Neural crest cell (in vitro differentiated cells): Measurements from ENCODE around the gene BCR. TPM values are rescaled to one million over a fixed set of nuclear protein-coding genes. Genes with fewer than 3 reads are reported as not detected.

Experiments
- DNase-seq: peaks from one replicate; pipeline ENCODE4 v3.0.0; 2021; ENCODE audit warnings: low read depth, mixed read lengths, low spot score
- H3K27ac Mint-ChIP-seq: one replicate; pipeline ENCODE4 v1.8.0; 2021; ENCODE audit warnings: mild to moderate bottlenecking, mixed read lengths; ENCODE audit not compliant: unreplicated experiment
- H3K27me3 Mint-ChIP-seq: 2 replicates; pipeline ENCODE4 v1.8.0; 2021; ENCODE audit warnings: low read depth, mild to moderate bottlenecking, mixed read lengths
- H3K36me3 Mint-ChIP-seq: 2 replicates; pipeline ENCODE4 v1.8.0; 2021; ENCODE audit warnings: low read depth, mild to moderate bottlenecking, mixed read lengths
- H3K4me1 Mint-ChIP-seq: 2 replicates; pipeline ENCODE4 v1.8.0; 2021; ENCODE audit warnings: mixed read lengths
- H3K4me3 Mint-ChIP-seq: one replicate; pipeline ENCODE4 v1.8.0; 2021; ENCODE audit warnings: mild to moderate bottlenecking, mixed read lengths
- H3K9me3 Mint-ChIP-seq: 2 replicates; pipeline ENCODE4 v1.8.0; 2021; ENCODE audit warnings: mixed read lengths
- total RNA-seq: library from RNA; stranded (reverse); gene quantifications from 2 replicates; pipeline ENCODE4 v1.2.1, GENCODE V29; 2021
- TF ChIP-seq, protein P1 (sequence below): fragments of 200-600 bp; sonication (generic); conservative IDR thresholded peaks from 2 replicates; pipeline ENCODE4 v1.5.0; 2021; ENCODE audit warnings: antibody characterized with exemption, mild to moderate bottlenecking

BCR gene
- total RNA-seq, 1 donor from 2014 or later = 54.2 TPM

DNA sequence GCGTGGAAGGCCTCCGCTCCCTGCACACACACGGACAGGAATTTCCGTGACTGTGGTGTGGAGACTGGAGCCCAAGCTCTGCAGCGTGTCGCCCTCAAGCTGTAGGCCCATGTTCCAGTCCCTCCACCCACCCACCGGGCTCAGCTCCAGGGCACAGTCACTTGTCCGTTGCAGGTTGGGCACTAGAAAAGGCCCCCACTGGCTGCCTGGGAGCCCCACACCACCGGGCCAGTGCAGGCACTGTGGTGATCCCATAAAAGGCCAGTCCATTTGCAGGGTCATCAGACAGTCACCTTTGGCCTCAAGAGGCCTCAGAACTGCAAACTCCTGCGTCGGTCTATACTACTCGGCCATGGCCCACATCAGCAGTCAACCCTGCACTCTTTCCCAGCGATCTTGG lies 18.7 kb upstream of the BCR start:
- TF ChIP-seq, protein P1, sequence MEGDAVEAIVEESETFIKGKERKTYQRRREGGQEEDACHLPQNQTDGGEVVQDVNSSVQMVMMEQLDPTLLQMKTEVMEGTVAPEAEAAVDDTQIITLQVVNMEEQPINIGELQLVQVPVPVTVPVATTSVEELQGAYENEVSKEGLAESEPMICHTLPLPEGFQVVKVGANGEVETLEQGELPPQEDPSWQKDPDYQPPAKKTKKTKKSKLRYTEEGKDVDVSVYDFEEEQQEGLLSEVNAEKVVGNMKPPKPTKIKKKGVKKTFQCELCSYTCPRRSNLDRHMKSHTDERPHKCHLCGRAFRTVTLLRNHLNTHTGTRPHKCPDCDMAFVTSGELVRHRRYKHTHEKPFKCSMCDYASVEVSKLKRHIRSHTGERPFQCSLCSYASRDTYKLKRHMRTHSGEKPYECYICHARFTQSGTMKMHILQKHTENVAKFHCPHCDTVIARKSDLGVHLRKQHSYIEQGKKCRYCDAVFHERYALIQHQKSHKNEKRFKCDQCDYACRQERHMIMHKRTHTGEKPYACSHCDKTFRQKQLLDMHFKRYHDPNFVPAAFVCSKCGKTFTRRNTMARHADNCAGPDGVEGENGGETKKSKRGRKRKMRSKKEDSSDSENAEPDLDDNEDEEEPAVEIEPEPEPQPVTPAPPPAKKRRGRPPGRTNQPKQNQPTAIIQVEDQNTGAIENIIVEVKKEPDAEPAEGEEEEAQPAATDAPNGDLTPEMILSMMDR = no peak
- no peak for DNase-seq
- no peaks in the 10 kb centered on the region for H3K27me3 Mint-ChIP-seq
- H3K36me3 Mint-ChIP-seq = no peaks in the 10 kb centered on the region
- H3K9me3 Mint-ChIP-seq = no peaks in the 10 kb centered on the region
- H3K4me3 Mint-ChIP-seq = no peak overlapping the region
- peaks cover 3% of the 10 kb centered on the region for H3K4me1 Mint-ChIP-seq
- H3K27ac Mint-ChIP-seq = no peak overlapping the region

DNA sequence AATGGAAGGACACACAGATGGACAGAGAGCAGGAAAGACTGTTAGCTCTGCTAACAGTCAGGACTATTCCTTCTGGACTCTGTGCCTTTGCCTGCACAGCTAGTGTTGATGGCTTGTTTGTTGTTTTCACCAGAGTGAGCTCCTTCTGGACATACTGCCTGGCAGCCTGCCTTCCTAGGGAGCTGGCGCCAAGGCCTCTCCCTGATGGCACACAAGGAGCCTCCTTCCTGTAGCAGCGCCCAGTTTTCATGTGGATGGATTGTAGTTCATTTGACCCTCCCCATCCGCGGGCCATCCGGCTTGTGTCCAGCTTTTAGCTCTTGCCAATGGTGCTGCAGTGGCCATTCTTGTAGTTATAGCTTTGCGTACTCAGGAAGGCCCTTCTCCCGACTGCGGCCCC lies 16.6 kb upstream of the BCR start:
- Mint-ChIP-seq H3K9me3 (no peaks in the 10 kb centered on the region), H3K27ac (peak overlapping the region; percentile 19), H3K27me3 (no peaks in the 10 kb centered on the region), H3K36me3 (no peaks in the 10 kb centered on the region), H3K4me1 (peaks cover 3% of the 10 kb centered on the region), H3K4me3 (no peak overlapping the region)
- DNase-seq = no peak
- TF ChIP-seq, protein P1 = no peak

DNA sequence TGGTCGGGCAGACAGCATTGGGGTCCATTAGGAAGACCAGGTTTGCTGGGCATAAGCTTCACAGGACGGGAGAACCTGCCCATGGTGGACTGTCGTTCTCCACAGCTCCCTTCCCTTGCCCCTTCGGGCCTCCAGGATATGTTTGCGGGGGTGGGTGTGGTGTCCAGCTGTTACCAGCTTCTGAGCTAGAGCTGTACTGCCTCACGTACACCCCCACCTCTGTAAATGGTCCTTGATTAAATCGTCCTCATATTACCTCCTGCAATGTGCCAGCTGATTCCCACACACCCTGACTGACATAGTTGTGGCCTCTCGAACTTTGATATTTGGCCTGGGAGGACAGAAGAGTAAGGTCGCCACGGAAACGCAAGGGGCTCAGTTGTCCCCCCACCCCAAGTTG lies 16.2 kb upstream of the BCR start:
- TF ChIP-seq, protein P1 = no peak
- peak overlapping the region; percentile 27 for H3K4me3 Mint-ChIP-seq
- H3K27me3 Mint-ChIP-seq = no peaks in the 10 kb centered on the region
- no peaks in the 10 kb centered on the region for H3K36me3 Mint-ChIP-seq
- no peaks in the 10 kb centered on the region for H3K9me3 Mint-ChIP-seq
- H3K4me1 Mint-ChIP-seq = peaks cover 4% of the 10 kb centered on the region
- peak overlapping the region; percentile 62 for H3K27ac Mint-ChIP-seq
- DNase-seq = no peak

DNA sequence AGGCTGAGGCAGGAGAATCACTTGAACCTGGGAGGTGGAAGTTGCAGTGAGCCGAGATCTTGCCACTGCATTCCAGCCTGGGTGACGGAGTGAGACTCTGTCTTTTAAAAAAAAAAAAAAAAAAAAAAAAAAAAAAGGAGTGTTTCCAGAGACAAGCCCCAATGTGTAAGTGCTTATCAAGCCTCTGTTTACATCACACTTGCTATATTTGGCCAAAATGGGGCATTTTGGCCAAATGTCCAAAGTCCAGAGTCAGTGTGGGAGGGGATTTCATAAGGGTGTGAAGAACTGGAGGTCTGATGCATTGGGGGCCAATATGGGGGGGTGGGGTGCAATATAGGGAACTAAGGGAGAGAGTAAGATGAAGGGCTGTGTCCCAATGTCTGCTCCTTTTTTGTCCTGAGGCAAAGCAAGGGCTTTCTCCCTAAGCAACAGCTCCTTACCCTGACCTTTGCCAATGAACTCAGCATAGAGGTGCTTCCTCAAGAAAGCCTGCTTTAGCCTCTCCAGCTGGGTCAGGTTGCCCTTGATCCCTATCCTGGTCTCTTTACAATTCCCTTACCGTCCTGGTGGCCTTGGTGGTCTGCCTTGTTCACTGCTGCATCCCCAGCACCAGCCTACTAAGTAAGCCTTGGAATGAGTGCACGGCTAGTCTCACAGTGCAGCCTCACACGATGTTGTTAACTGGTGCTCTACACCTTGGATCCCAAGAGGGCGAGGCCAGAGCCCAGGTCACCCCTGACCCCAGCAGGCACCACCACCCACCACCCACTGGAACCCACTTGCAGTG lies 14.1 kb upstream of the BCR start:
- no peak overlapping the region for H3K4me3 Mint-ChIP-seq
- H3K4me1 Mint-ChIP-seq = peaks cover 8% of the 10 kb centered on the region
- no peak for DNase-seq
- H3K27me3 Mint-ChIP-seq = no peaks in the 10 kb centered on the region
- H3K27ac Mint-ChIP-seq = peak overlapping the region; percentile 31
- no peaks in the 10 kb centered on the region for H3K36me3 Mint-ChIP-seq
- H3K9me3 Mint-ChIP-seq = no peaks in the 10 kb centered on the region
- TF ChIP-seq, protein P1 = no peak

DNA sequence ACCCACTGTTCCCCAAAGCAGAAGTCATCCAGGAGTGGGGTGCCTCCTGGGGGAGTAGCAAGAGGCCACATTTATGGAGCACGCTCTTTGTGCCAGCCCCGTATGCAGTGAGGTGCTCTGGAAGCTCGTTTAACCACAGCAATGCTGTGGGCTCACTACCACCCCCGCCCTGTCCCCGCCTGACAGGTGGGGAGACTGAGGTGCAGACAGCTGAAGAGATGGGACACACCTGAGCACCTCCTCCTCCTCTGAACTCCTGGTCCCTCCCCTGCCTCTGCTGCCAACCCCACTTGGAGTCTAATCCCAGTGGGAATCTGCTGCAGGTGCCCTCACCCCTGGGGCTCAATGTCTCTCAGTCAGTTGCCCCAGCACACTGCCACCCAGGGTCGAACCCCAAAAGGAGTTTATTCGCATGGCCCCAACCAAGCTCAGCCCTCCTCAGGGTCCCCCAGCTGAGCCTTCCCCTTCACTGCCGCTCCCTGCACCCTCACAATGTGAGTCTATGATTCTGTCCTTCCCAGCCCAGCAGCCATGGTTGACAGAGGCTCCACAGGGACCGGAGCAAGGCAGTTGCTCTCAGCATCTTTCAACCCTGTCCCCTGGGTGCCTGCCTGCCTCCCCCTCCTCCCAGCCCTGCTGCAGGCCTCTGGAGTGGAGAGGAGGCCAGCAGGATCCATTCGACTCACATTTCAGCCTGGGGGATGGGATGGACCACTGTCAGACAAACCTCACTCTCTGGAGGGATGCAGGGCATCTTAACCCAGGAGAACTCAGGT lies 13.3 kb upstream of the BCR start:
- H3K27me3 Mint-ChIP-seq = no peaks in the 10 kb centered on the region
- no peak overlapping the region for H3K27ac Mint-ChIP-seq
- H3K4me3 Mint-ChIP-seq = no peak overlapping the region
- no peaks in the 10 kb centered on the region for H3K9me3 Mint-ChIP-seq
- peaks cover 8% of the 10 kb centered on the region for H3K4me1 Mint-ChIP-seq
- DNase-seq = no peak
- H3K36me3 Mint-ChIP-seq = no peaks in the 10 kb centered on the region
- TF ChIP-seq, protein P1 = no peak
